Cardiac muscle cell (in vitro differentiated cells and primary cell): ENCODE measurements around the gene KRT73. TPM values are rescaled to one million over a fixed set of nuclear protein-coding genes. Genes with fewer than 3 reads are reported as not detected.

Experiments
- DNase-seq, 2 donors: peaks; one replicate each; pipeline versions ENCODE4 v3.0.0 to v3.0.0-alpha.2; 2010 to 2017; ENCODE audit warnings: low read depth in 1 of 2, low spot score in 1 of 2
- H3K27ac ChIP-seq: fragments of 200-600 bp; sonication (generic); 2 replicates; pipeline ENCODE4 v1.5.1; 2016
- H3K27me3 ChIP-seq: fragments of 200-600 bp; sonication (generic); 2 replicates; pipeline ENCODE4 v1.6.0; 2016; ENCODE audit warnings: control low read depth
- H3K36me3 ChIP-seq: fragments of 200-600 bp; sonication (generic); 2 replicates; pipeline ENCODE4 v1.5.1; 2016; ENCODE audit warnings: control low read depth
- H3K4me1 ChIP-seq: fragments of 200-600 bp; sonication (generic); 2 replicates; pipeline ENCODE4 v1.8.1; 2017; ENCODE audit warnings: low read depth, mild to moderate bottlenecking, mixed run types
- H3K4me3 ChIP-seq: fragments of 200-600 bp; sonication (generic); 2 replicates; pipeline ENCODE4 v1.5.1; 2016; ENCODE audit warnings: mild to moderate bottlenecking
- H3K9me3 ChIP-seq: fragments of 200-600 bp; sonication (generic); 2 replicates; pipeline ENCODE4 v1.5.1; 2017; ENCODE audit warnings: low read depth, mild to moderate bottlenecking, control low read depth
- polyA plus RNA-seq: library from polyadenylated mRNA; unstranded; fragments of >200 nt; fragmentation: Nextera tagmentation; extraction: Ambion mirVana; gene quantifications from 2 replicates; pipeline ENCODE4 v1.2.1, GENCODE V29; 2016
- total RNA-seq: library from RNA; depleted of rRNA; stranded (reverse); fragments of >200 nt; gene quantifications from 2 replicates; pipeline ENCODE4 v1.2.3, GENCODE V29; 2016
- TF ChIP-seq, protein P1 (sequence below): IDR thresholded peaks from 2 replicates; pipeline ENCODE4 v1.5.1; 2012; ENCODE audit warnings: low read depth, mild to moderate bottlenecking, low read length

KRT73 gene
- total and polyA plus RNA-seq, 2 experiments from 2014 or later: not detected

DNA sequence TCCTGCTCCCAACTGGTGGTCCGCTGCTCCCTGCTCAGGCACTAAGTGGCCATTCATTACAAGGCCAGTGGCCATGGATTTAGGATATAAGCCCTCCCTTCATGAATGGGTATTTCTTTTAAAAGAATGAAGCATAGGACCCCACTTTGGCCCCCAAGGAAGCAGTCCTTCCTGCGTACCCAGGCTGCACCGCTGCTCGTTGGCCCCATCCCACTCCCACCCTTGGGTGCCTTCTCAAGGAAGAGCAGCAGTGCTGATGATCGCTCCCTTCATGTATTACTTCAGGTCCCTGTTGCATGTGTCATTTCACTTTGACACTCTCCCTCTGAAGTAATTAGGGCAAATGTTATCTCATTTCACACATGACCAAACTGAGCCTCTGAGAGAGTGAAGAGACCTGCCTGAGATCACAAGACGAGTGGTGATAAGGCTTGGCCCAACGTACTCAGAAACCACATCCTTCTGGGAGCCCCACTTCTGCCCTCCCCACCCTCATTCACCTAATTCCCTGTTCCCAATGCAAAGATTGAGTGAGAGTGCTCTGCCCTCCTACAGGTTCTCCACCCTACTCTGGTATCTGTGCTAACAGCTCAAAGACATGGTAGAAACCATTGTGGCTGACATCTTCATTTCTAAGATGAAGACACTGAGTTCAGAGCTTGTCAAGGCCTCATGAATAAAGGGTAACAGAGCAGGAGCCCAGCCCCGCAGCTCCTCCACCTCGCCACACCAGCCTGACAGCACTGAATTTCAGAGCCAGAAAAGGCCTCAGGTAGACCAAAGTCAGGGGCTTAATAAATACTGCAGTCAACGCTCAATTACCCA lies 43.9 kb upstream of the KRT73 start:
- Histone ChIP-seq H3K4me1 (no peaks in the 10 kb centered on the region), H3K36me3 (no peaks in the 10 kb centered on the region), H3K9me3 (no peaks in the 10 kb centered on the region), H3K27ac (no peak overlapping the region), H3K4me3 (no peak overlapping the region), H3K27me3 (peaks cover 29% of the 10 kb centered on the region)
- TF ChIP-seq, protein P1, sequence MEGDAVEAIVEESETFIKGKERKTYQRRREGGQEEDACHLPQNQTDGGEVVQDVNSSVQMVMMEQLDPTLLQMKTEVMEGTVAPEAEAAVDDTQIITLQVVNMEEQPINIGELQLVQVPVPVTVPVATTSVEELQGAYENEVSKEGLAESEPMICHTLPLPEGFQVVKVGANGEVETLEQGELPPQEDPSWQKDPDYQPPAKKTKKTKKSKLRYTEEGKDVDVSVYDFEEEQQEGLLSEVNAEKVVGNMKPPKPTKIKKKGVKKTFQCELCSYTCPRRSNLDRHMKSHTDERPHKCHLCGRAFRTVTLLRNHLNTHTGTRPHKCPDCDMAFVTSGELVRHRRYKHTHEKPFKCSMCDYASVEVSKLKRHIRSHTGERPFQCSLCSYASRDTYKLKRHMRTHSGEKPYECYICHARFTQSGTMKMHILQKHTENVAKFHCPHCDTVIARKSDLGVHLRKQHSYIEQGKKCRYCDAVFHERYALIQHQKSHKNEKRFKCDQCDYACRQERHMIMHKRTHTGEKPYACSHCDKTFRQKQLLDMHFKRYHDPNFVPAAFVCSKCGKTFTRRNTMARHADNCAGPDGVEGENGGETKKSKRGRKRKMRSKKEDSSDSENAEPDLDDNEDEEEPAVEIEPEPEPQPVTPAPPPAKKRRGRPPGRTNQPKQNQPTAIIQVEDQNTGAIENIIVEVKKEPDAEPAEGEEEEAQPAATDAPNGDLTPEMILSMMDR: no peak
- DNase-seq: no peak

DNA sequence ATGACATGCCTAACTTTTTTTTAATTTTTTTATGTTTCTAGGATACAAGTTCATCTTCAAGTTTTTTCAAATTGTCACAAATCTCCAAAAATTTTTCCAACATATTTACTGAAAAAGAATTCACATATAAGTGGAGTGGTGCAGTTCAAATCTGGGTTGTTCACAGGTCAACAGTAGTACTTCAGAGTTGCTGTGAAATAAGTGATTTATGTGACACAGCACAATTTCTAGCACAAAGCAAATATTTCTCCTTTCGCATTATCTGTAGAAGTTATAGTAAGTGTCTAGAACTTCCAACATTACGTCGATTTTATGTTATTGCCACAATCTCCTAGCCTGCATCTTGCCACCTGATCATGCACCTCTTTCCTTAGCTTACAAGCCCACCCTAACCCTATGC lies 43.3 kb upstream of the KRT73 start:
- H3K4me1 ChIP-seq: no peaks in the 10 kb centered on the region

DNA sequence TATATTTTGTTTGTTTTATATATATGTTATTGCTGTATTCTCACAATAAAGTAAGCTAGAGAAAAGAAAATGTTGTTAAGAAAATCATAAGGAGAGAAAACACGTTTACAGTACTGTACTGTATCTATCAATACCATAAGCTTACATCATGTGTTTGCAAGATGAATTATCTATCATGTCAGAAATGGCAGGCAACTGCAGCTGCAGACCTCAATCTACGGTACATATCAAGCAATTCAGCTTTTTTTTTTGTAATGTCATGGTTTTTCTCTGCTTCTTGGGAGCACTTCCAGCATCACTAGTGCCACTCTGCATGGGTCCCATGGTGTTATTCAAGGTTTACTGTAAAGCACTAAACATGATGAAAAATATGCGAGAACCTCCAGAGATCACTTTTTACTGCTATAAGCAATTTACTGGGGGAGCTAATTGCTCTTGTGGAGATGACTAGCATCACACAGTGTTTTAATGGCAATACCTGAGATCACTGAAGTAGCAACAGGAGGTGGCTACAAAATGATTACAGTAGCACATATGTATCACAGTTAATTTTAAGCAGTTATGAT lies 42.7 kb upstream of the KRT73 start:
- Histone ChIP-seq H3K27ac (no peak overlapping the region), H3K27me3 (peaks cover 22% of the 10 kb centered on the region), H3K4me1 (no peaks in the 10 kb centered on the region), H3K36me3 (no peaks in the 10 kb centered on the region), H3K4me3 (no peak overlapping the region), H3K9me3 (no peaks in the 10 kb centered on the region)
- no peak for DNase-seq
- TF ChIP-seq, protein P1: no peak

More for the DNA sequence above, 43.3 kb upstream of the KRT73 start:
- TF ChIP-seq, protein P1: no peak
- Histone ChIP-seq H3K4me3 (no peak overlapping the region), H3K27me3 (peaks cover 28% of the 10 kb centered on the region), H3K9me3 (no peaks in the 10 kb centered on the region), H3K36me3 (no peaks in the 10 kb centered on the region), H3K27ac (no peak overlapping the region)
- no peak for DNase-seq

DNA sequence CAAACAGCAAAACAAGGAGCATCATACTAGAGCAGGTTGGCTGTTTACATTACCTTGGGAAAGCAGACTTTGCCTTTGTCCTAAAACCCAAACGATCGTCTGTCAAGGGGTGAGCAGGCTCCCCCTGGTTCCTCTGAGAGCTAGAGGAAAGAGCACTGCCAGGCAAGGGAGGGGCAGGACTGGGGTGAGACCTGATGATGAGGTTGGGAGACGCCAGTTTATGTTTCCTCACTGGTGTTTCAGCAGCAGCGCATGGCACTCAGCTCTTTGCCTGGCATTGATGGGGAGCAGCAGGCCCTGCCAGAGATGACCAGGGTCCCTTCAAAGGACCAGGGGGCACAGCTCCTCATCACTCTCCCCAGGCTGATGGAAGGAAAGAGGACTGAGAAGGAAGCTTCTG lies 41.6 kb upstream of the KRT73 start:
- no peak for DNase-seq
- no peaks in the 10 kb centered on the region for H3K9me3 ChIP-seq

DNA sequence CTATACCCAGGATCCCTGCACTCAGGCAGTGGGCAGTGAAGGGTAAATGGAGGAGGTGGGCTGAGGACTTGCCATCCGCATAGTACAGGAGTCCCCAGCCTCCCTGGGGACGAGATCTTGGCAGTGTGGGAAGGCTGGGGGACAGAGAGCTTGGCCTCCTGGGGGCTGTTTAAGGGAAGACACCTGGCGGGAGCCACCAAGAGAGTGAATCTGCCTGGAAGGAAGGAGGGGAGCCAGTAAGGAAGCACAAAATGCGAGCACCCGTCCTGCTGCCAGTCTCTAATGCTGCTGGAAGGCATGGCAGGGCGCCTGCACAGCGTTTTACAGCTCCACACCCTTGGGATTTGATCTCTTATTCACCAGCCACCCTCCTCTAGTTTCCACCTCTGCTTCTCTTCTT lies 41.0 kb upstream of the KRT73 start:
- TF ChIP-seq, protein P1: no peak
- Histone ChIP-seq H3K4me1 (peaks cover 4% of the 10 kb centered on the region), H3K4me3 (no peak overlapping the region), H3K9me3 (no peaks in the 10 kb centered on the region), H3K36me3 (no peaks in the 10 kb centered on the region), H3K27me3 (peaks cover 25% of the 10 kb centered on the region), H3K27ac (no peak overlapping the region)
- no peak for DNase-seq

More for the DNA sequence above, 41.6 kb upstream of the KRT73 start:
- Histone ChIP-seq H3K27ac (no peak overlapping the region), H3K36me3 (no peaks in the 10 kb centered on the region), H3K4me3 (no peak overlapping the region), H3K4me1 (peaks cover 4% of the 10 kb centered on the region), H3K27me3 (peaks cover 21% of the 10 kb centered on the region)
- TF ChIP-seq, protein P1: no peak
